Measurements from ENCODE around the gene PASK. TPM values are rescaled to one million over a fixed set of nuclear protein-coding genes. Genes with fewer than 3 reads are reported as not detected.

The PASK gene
- total RNA-seq, 1 experiment from 2014 or later, result 45.8 TPM

DNA sequence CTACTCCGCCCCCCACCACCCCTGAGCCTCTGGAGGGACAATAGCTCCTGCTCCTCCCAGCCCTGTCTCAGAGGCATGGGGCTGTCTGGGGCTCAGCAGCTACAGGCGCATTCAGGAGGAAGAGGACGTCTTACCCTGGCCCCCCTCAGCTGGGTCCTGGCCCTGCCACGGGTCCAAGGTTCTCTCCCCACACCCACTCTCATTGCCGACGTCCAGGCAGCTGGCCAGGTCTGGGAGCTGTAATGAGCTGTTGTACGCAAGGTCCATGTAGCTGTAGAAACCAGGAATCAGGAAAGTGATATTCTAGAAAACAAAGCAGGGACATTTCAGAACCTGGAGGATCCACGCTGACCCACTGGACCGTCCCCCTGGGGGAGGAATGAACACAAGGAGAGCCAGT is 13.5 kb downstream of the PASK start:
- intact Hi-C loops (cut with micrococcal nuclease), result no loop called here
- H3K4me1 ChIP-seq (ENCODE audit: control insufficient read depth in 1 of 2, insufficient read depth in 2 of 2, low read length in 2 of 2), result no peaks in the 10 kb centered on the region
- H3K36me3 ChIP-seq (ENCODE audit: control insufficient read depth in 1 of 2, insufficient read depth in 2 of 2, low read length in 2 of 2), result peaks cover 3 to 6% of the 10 kb centered on the region in 2 experiments; a peak in 3 of 4 replicates
- H4K20me1 ChIP-seq (ENCODE audit: insufficient read depth), result no peaks in the 10 kb centered on the region
- POLR2A ChIA-PET, result no interaction called here
- CTCF ChIA-PET, result no interaction called here
- H3K4me2 ChIP-seq (ENCODE audit: low read length), result no peak overlapping the region
- no peaks in the 10 kb centered on the region for H3K79me2 ChIP-seq (ENCODE audit: insufficient read depth, low read length)
- TF ChIP-seq JUND (IDR thresholded peaks at IDR 0.05) (no peak), ATF3 (IDR thresholded peaks at IDR 0.05) (no peak), ZBTB33 (IDR thresholded peaks at IDR 0.05; ENCODE audit: extremely low read depth, insufficient replicate concordance, low read length) (no peak), ZFX (IDR thresholded peaks at IDR 0.05) (no peak), RAD21 (IDR thresholded peaks at IDR 0.05; ENCODE audit: low read depth) (no peak), YY1 (IDR thresholded peaks at IDR 0.05; ENCODE audit: extremely low read depth, insufficient replicate concordance, low read depth, low read length) (no peak)
- no peak overlapping the region for H3K27ac ChIP-seq (ENCODE audit: low read depth, low read length)
- no TSS peak for BruUV-seq (replicated peaks)
- no peak overlapping the region for H3K4me3 ChIP-seq (replicated peaks in 1 of 2; ENCODE audit: low read depth in 1 of 2, low read length in 2 of 2)
- H2AFZ ChIP-seq (ENCODE audit: low read depth, low read length, poor library complexity, severe bottlenecking), result no peak overlapping the region
- RAD21 ChIA-PET (ENCODE audit: low non-redundant PET in 1 of 2, low total read pairs in 2 of 2, uncharacterized antibody in 2 of 2, unreplicated experiment in 2 of 2), result no interaction called here
- no peak overlapping the region for H3K9ac ChIP-seq (ENCODE audit: low read length)
- DNase-seq (ENCODE audit: low read depth, low spot score) (no peak), ATAC-seq (no peak)
- H3K27me3 ChIP-seq (ENCODE audit: insufficient read depth, low read length), result no peaks in the 10 kb centered on the region
- no peaks in the 10 kb centered on the region for H3K9me2 ChIP-seq (ENCODE audit: insufficient read depth)
- no peaks in the 10 kb centered on the region for H3K9me3 ChIP-seq (ENCODE audit: control insufficient read depth in 1 of 2, insufficient read depth in 1 of 2, low read depth in 1 of 2, low read length in 2 of 2)

GRCh38 chr2:241134711-241135110 is 14.6 kb downstream of the PASK start:
- Histone ChIP-seq H3K4me2 (ENCODE audit: low read length) (no peak overlapping the region), H4K20me1 (ENCODE audit: insufficient read depth) (no peaks in the 10 kb centered on the region), H3K4me3 (replicated peaks in 1 of 2; ENCODE audit: low read depth in 1 of 2, low read length in 2 of 2) (no peak overlapping the region), H3K9me3 (ENCODE audit: control insufficient read depth in 1 of 2, insufficient read depth in 1 of 2, low read depth in 1 of 2, low read length in 2 of 2) (no peaks in the 10 kb centered on the region), H3K36me3 (ENCODE audit: control insufficient read depth in 1 of 2, insufficient read depth in 2 of 2, low read length in 2 of 2) (peaks cover 2 to 3% of the 10 kb centered on the region in 2 experiments; a peak in 3 of 4 replicates), H3K27me3 (ENCODE audit: insufficient read depth, low read length) (no peaks in the 10 kb centered on the region), H3K27ac (ENCODE audit: low read depth, low read length) (no peak overlapping the region), H3K79me2 (ENCODE audit: insufficient read depth, low read length) (no peaks in the 10 kb centered on the region), H2AFZ (ENCODE audit: low read depth, low read length, poor library complexity, severe bottlenecking) (no peak overlapping the region), H3K9ac (ENCODE audit: low read length) (no peak overlapping the region), H3K4me1 (ENCODE audit: control insufficient read depth in 1 of 2, insufficient read depth in 2 of 2, low read length in 2 of 2) (no peaks in the 10 kb centered on the region), H3K9me2 (ENCODE audit: insufficient read depth) (no peaks in the 10 kb centered on the region)
- no TSS peak for BruUV-seq (replicated peaks)
- intact Hi-C loops (cut with micrococcal nuclease), result no loop called here
- no peak for DNase-seq (ENCODE audit: low read depth, low spot score)
- RAD21 ChIA-PET (ENCODE audit: low non-redundant PET in 1 of 2, low total read pairs in 2 of 2, uncharacterized antibody in 2 of 2, unreplicated experiment in 2 of 2), result no interaction called here
- CTCF ChIA-PET, result no interaction called here
- no peak for ATAC-seq
- TF ChIP-seq ZFX (IDR thresholded peaks at IDR 0.05), result no peak
- no peak for TF ChIP-seq SIN3A (IDR thresholded peaks at IDR 0.05; ENCODE audit: low read depth)
- no peak for TF ChIP-seq JUND (IDR thresholded peaks at IDR 0.05)
- no peak for TF ChIP-seq EGR1 (IDR thresholded peaks at IDR 0.05; ENCODE audit: low read depth)
- no peak for TF ChIP-seq CEBPB (IDR thresholded peaks at IDR 0.05; ENCODE audit: low read depth)
- POLR2A ChIA-PET, result no interaction called here

Measured in HCT116 (cell line).